Activated naive CD4-positive, alpha-beta T cell treated with anti-CD3 and anti-CD28 coated beads, Interleukin-2, amount 50 U/mL, for 24 hours (primary cell): ENCODE measurements around the gene XYLT2.
"Not testable (repeated sequence)": the region's sequence is repeated elsewhere in the genome, so short reads cannot be mapped to it uniquely, and the experiment has no call there.

Source experiments
- H3K27ac Mint-ChIP-seq: one replicate; pipeline ENCODE4 v1.8.0; 2021; ENCODE audit warnings: mild to moderate bottlenecking, mixed read lengths
- H3K27me3 Mint-ChIP-seq: one replicate; pipeline ENCODE4 v1.8.0; 2021; ENCODE audit warnings: mixed read lengths
- H3K36me3 Mint-ChIP-seq: one replicate; pipeline ENCODE4 v1.8.0; 2021; ENCODE audit warnings: mixed read lengths
- H3K4me1 Mint-ChIP-seq: one replicate; pipeline ENCODE4 v1.8.0; 2021; ENCODE audit warnings: mixed read lengths
- H3K4me3 Mint-ChIP-seq: one replicate; pipeline ENCODE4 v1.8.0; 2021; ENCODE audit warnings: mild to moderate bottlenecking, mixed read lengths
- H3K9me3 Mint-ChIP-seq: one replicate; pipeline ENCODE4 v1.8.0; 2021; ENCODE audit warnings: mixed read lengths

XYLT2 gene

DNA sequence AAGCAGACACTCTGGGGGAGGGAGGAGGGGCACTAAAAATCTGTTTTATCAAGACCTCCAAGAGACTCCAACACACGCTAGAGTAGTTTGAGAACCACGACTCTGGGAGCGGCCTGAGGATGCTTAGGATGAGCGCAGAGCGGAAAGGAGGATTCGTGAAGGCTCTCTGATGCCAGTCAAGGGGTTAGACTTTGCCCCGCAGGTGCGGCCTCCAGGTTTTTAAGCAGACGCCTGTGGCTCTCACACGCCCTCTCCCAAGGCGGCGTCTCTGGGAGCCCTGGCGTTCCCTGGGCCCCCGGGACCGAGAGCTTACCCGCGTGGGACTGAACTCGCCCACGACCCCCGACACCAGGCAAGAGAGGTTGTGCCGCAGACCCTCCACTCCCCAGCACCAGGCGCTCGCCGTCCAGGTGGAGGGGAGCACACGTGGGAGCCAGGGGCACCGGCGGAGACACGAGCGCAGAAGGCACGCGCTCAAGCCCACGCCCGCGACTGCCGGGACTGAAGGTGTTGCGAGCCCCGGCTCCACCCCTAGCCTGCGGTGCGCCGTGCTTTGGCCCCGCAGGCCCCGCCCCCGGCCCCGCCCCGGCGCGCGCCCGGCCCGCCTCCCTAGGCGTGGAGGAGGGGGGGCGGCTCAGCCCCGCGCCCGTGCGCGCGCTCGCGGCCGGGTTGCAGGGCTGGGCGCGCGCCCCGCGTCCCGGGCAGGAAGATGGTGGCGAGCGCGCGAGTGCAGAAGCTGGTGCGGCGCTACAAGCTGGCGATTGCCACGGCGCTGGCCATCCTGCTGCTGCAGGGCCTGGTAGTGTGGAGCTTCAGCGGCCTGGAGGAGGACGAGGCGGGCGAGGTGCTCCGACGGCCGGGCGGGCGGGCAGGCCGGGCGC is at the start of gene XYLT2:
XYLT2 (plus strand) TSS at position 695 of the 881 bp plus-strand sequence; CDS start at position 710, 15 bp downstream.
- peak within 1 kb of the TSS; percentile 97 for H3K27ac Mint-ChIP-seq
- H3K9me3 Mint-ChIP-seq, result no peaks in the 10 kb centered on the region
- no peaks in the 10 kb centered on the region for H3K36me3 Mint-ChIP-seq
- H3K4me3 Mint-ChIP-seq, result peak within 1 kb of the TSS; percentile 89
- H3K27me3 Mint-ChIP-seq, result no peaks in the 10 kb centered on the region
- H3K4me1 Mint-ChIP-seq, result peaks cover 41% of the 10 kb centered on the region

DNA sequence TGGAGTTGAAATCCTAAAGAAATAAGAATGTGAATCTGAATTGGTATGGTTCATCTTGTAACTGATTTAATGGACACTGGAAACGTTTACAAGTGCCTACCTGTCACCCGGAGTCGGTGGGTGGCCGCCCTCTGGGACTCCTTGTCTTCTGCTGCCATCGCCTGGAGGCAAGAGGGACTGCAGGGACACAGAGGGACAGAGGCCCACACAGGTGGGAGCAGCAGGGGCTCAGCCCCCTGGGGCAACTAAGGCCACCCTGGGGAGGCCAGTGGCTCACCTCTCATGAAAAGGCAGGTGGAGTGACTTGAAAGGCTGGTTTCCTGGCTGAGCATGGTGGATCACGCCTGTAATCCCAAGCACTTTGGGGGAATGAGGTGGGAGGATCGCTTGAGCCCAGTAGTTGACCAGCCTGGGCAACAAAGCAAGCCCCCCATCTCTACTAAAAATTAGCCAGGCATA is 48.5 kb upstream of the XYLT2 start:
- no peaks in the 10 kb centered on the region for H3K9me3 Mint-ChIP-seq

DNA sequence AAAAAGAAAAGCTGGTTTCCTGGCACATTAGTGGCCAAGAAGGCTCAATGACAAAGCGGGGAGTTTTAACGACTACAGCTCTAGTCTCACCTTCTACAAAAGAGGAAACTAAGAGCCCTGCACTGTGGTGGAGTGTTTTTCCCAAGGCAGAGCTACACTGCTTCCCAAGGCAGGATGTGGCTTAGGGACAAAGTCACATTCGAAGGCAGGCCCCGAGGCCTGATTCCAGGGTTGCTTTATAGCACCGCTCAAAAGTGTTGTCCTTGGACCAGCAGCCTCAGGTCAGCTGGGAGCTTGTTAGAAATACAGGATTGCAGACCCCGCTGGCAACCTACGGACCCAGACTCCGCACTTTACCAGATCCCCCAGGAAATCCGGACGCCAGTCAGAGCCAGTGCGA is 47.9 kb upstream of the XYLT2 start:
- Mint-ChIP-seq H3K4me3 (no peak overlapping the region), H3K27ac (no peak overlapping the region), H3K4me1 (no peaks in the 10 kb centered on the region), H3K27me3 (peaks cover 1% of the 10 kb centered on the region), H3K9me3 (no peaks in the 10 kb centered on the region), H3K36me3 (no peaks in the 10 kb centered on the region)

More for the DNA sequence above, 48.5 kb upstream of the XYLT2 start:
- Mint-ChIP-seq H3K4me1 (no peaks in the 10 kb centered on the region), H3K36me3 (no peaks in the 10 kb centered on the region), H3K4me3 (no peak overlapping the region), H3K27ac (no peak overlapping the region), H3K27me3 (peaks cover 1% of the 10 kb centered on the region)

DNA sequence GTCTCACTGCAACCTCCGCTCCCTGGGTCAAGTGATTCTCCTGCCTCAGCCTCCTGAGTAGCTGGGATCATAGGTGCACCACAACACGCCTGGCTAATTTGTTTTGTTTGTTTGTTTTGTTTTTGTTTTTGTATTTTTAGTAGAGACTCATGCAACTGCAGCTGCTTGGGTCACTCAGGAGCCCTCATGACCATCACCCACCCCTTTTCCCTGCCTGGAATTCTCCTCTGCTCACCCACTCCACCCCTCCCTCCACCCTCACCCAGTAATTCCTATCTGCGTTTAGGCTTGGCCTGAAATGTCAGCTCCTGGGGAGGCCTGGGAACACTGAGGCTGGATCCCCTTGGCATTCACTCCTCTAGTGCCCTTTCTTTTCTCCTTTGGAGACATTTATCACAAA is 46.1 kb upstream of the XYLT2 start:
- H3K9me3 Mint-ChIP-seq, result no peaks in the 10 kb centered on the region
- H3K4me3 Mint-ChIP-seq, result no peak overlapping the region
- peaks cover 1% of the 10 kb centered on the region for H3K27me3 Mint-ChIP-seq
- no peaks in the 10 kb centered on the region for H3K36me3 Mint-ChIP-seq
- no peak overlapping the region for H3K27ac Mint-ChIP-seq
- H3K4me1 Mint-ChIP-seq, result no peaks in the 10 kb centered on the region

DNA sequence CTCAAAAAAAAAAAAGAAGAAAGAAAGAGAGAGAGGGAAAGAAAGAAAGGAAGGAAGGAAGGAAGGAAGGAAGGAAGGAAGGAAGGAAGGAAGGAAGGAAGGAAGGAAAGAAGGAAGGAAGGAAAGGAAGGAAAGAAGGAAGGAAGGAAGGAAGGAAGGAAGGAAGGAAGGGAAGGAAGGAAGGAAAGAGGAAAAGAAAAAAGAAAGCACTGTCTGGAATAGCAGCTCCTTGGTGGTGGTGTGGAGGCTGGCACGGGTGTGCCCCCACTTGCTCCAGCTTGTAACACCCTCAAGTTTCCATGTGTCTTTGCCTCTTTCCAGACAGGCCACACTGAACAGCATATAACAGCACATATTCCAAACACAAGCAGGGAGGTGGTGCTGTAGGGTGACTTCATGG is 45.1 kb upstream of the XYLT2 start:
- H3K36me3 Mint-ChIP-seq, H3K27me3 Mint-ChIP-seq, H3K4me3 Mint-ChIP-seq, H3K27ac Mint-ChIP-seq, H3K9me3 Mint-ChIP-seq, H3K4me1 Mint-ChIP-seq: not testable (repeated sequence)

DNA sequence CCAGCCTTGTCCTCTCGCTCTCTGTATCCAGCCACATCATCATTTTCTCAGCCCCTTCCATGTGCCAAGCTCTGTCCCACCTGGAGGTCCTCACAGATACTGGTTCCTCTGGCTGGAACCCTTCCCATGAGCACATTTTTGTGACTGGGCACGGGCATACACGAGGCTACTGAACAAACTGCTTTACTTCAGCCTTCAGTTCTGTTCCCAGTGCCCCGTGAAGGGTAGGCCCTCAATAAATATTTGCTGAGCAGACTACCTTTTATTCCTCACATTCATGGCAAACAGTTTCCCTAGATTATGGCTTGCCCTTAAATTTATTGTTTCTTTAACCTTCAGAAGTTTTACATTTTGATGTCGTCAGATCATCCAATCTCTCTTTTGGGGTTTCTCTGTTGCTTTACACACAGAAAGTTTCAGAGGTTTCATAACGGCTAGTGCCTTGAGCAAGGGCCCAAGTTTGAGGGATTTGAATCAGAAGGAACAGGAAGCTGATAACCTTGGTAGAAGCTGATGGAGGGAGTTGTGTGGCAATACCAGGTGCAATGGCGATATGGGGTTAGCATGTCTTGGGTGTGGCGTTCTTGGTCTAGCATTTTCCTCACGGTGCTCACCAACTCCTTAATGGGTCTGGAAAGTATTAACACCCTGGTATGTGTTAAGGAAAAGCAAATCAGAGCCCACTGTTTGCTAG is 43.9 kb upstream of the XYLT2 start:
- Mint-ChIP-seq H3K27me3 (peaks cover 3% of the 10 kb centered on the region), H3K9me3 (no peaks in the 10 kb centered on the region), H3K27ac (no peak overlapping the region), H3K4me1 (no peaks in the 10 kb centered on the region), H3K4me3 (no peak overlapping the region), H3K36me3 (no peaks in the 10 kb centered on the region)

DNA sequence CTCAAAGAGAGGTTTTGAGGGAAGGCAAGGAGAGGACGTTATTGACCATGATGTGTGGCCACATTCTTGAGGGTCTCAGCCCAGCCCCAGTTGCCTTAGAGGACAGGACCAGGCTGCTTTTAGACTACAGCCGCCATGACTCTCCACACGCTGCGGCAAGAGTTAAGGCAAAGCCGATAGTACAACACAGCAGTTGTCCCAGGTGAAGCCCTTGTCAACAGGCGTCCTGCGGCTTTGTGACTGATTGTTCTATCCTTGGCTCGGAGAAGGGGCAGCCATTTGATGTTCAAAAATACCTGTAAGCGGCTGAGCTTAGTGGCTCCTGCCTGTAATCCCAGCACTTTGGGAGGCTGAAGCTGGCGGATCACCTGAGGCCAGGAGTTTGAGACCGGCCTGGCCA is 42.9 kb upstream of the XYLT2 start:
- no peaks in the 10 kb centered on the region for H3K36me3 Mint-ChIP-seq
- H3K9me3 Mint-ChIP-seq, result no peaks in the 10 kb centered on the region
- no peak overlapping the region for H3K27ac Mint-ChIP-seq
- H3K4me3 Mint-ChIP-seq, result no peak overlapping the region
- H3K27me3 Mint-ChIP-seq, result peaks cover 2% of the 10 kb centered on the region
- H3K4me1 Mint-ChIP-seq, result no peaks in the 10 kb centered on the region

DNA sequence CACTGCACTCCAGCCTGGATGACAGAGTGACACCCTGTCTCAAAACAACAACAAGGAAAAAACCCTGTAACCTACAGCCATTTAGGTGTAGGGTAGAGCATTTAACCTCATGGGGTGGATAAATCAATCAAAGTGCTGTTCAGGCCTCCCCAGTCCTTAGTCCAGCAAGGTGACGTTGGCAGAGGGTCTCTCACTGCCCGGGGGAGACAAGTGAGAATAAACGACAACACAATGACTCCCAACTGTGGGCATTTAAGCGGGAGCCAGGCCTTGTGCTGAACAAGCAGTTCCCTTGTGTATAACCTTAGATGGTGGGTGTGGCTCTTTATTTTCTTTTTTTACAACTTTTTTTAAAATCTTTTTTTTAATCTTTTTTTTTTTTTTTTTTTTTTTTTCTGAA is 42.3 kb upstream of the XYLT2 start:
- no peaks in the 10 kb centered on the region for H3K36me3 Mint-ChIP-seq
- H3K9me3 Mint-ChIP-seq, result no peaks in the 10 kb centered on the region
- no peaks in the 10 kb centered on the region for H3K4me1 Mint-ChIP-seq
- H3K27ac Mint-ChIP-seq, result no peak overlapping the region
- peaks cover 2% of the 10 kb centered on the region for H3K27me3 Mint-ChIP-seq
- no peak overlapping the region for H3K4me3 Mint-ChIP-seq

DNA sequence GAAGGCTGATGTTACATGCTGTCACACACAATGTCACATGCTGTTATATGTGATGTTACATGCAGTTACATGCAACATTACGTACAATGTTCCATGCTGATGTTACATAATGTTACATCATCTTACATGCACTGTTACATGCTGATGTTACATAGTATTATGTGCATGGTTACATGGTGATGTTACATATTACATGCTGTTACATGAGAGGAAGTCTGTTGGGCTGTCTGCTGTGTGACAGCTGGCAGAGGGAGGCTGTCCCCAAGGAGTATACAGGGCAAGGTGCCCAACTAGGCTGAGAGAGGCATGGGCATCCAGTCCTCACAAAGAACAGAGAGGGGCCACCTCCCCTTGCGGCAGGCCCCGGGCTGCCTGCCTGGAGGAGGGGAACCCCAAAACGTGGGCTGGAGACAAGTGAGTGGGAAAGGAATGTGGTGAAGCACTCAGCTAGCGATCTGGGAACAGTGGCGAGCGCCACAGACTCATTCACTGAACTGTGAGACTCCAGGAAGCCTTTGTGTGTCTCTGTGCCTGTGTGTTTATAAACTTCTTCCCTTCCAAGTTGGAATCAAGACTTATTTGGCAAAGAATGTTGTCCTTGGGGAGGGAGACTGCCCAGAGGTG is 41.0 kb upstream of the XYLT2 start:
- Mint-ChIP-seq H3K4me1 (no peaks in the 10 kb centered on the region), H3K27me3 (peaks cover 2% of the 10 kb centered on the region), H3K9me3 (no peaks in the 10 kb centered on the region), H3K4me3 (no peak overlapping the region), H3K27ac (no peak overlapping the region), H3K36me3 (no peaks in the 10 kb centered on the region)

DNA sequence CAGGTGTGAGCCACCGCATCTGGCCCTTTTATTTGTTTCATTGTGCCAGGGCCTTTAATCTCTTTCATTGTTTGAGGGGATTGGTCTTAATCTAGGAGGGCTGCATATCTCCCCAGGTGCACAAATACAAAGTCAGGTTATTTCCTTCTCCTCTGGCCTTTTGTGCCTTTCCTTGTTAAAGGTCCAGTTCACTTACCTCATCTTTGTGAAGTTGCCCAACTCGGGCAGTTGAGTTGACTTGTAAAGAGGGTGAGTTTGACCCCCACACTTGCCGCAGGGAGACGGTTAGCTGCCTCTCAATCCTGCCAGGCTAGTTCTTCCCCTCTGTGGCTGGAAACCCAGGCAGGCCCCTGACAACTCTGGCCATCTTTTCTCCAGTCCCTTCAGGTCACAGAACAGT is 38.3 kb upstream of the XYLT2 start:
- no peak overlapping the region for H3K4me3 Mint-ChIP-seq
- H3K9me3 Mint-ChIP-seq, result no peaks in the 10 kb centered on the region
- no peaks in the 10 kb centered on the region for H3K36me3 Mint-ChIP-seq
- no peaks in the 10 kb centered on the region for H3K4me1 Mint-ChIP-seq
- H3K27ac Mint-ChIP-seq, result no peak overlapping the region
- H3K27me3 Mint-ChIP-seq, result peaks cover 2% of the 10 kb centered on the region

DNA sequence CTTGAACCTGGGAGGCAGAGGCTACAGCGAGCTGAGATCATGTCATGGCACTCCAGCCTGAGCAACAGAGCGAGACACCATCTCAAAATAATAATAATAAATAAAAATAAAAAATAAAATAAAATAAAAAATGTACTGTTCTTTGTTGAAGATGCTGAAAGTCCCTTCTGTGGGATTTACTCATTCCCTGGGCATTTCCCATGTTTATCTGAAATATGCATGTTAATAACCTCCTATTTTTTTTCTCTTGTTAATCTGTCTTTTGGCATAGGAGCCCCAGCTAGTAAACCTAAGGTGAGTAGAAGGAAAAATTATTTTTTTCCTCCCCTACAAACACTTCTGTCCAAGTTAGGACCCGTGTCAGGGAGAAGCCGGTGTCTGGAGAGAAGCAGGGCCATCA is 37.3 kb upstream of the XYLT2 start:
- no peaks in the 10 kb centered on the region for H3K36me3 Mint-ChIP-seq
- no peak overlapping the region for H3K4me3 Mint-ChIP-seq
- peaks cover 5% of the 10 kb centered on the region for H3K27me3 Mint-ChIP-seq
- H3K27ac Mint-ChIP-seq, result no peak overlapping the region
- H3K9me3 Mint-ChIP-seq, result no peaks in the 10 kb centered on the region
- H3K4me1 Mint-ChIP-seq, result no peaks in the 10 kb centered on the region

DNA sequence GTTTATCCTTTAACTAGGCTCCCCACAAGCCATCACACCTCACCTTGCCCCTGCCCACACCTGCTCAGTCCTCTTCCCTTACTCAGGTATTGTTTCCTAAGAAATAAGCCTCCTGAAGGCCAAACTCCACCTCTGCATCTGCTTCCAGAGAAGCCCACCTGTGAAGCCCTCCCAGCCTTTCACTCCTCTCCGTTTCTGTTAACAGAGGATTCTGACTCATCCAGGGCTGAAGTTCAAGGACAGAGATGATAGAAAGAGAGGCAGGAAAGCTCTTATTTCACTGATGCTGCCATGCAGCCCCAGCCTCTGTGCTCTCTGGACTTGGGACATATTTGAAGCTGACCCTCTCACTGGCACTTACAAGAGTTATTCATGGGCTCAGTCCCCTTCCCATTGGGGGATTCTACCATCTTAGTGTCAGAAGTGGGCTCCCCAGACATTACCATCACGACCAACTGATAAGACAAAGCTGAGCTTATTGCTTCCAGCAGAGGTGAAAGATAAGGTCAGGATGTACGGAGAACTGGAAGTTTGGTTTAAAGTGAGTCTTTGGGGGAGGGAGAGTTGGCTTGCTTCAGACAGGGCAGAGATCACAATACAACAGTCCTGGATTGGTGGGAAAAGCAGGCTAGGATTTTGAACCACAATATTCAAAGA is 35.3 kb upstream of the XYLT2 start:
- no peak overlapping the region for H3K27ac Mint-ChIP-seq
- no peaks in the 10 kb centered on the region for H3K9me3 Mint-ChIP-seq
- H3K36me3 Mint-ChIP-seq, result no peaks in the 10 kb centered on the region
- H3K4me3 Mint-ChIP-seq, result no peak overlapping the region
- no peaks in the 10 kb centered on the region for H3K4me1 Mint-ChIP-seq
- peaks cover 4% of the 10 kb centered on the region for H3K27me3 Mint-ChIP-seq

DNA sequence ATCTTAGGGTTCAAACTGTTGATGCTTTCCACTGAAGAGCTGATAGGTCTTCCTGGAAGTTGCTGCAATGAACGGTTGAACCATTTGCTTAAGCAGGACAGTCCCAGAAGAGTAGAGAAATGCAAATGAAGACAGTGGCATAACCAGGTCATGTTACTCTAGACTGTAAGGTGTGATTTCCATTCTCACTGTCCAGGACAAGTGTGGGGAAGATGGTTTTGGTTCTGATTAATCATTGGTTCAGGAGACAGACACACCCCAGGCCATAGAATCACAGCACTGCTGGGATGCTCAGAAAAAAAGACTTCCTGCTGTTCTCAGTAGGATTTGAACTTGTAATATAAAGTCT is 34.8 kb upstream of the XYLT2 start:
- no peaks in the 10 kb centered on the region for H3K4me1 Mint-ChIP-seq

DNA sequence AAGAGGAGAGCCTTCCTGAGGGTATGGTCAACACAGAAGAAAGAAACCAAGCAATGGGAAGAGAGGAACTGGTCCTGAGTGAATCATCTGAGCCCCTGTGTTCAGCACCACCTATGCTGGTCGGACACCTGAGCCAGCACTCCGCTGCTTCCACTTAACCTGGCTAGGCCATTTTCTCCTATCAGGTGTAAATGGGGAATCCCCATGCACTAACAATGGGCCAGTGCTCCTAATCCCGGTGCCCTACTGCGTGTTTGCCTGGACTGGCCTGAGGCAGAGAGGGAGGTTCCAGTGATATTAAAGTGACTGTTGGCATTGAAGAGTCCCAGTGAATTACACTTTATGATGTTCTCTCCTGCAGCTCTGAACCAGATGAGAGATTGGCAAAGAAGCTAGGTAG is 34.4 kb upstream of the XYLT2 start:
- no peak overlapping the region for H3K27ac Mint-ChIP-seq
- peaks cover 4% of the 10 kb centered on the region for H3K27me3 Mint-ChIP-seq
- H3K4me1 Mint-ChIP-seq, result no peaks in the 10 kb centered on the region
- H3K9me3 Mint-ChIP-seq, result no peaks in the 10 kb centered on the region
- H3K36me3 Mint-ChIP-seq, result no peaks in the 10 kb centered on the region
- H3K4me3 Mint-ChIP-seq, result no peak overlapping the region

More for the DNA sequence above, 34.8 kb upstream of the XYLT2 start:
- no peak overlapping the region for H3K4me3 Mint-ChIP-seq
- no peaks in the 10 kb centered on the region for H3K36me3 Mint-ChIP-seq
- H3K27ac Mint-ChIP-seq, result no peak overlapping the region
- H3K9me3 Mint-ChIP-seq, result no peaks in the 10 kb centered on the region
- peaks cover 4% of the 10 kb centered on the region for H3K27me3 Mint-ChIP-seq

DNA sequence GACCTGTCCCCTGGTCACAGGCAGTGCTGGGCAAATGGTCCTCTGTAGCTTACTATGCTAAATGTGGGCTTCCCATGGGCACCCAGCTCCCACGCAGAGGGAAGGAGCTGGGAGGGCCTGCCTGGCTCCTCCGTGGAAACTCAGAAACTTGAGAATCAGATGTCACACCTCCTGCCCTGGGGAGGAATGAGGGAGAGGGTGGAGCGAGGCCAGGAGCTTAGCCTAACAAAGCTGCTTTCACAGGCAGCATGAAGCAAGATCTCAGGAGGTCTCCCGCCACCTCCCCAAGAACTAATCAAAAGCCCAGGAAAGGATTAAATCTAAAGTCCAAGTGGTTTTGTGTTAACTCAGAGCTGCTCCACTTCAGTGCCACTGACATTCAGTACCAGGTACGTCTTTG is 33.6 kb upstream of the XYLT2 start:
- peaks cover 4% of the 10 kb centered on the region for H3K27me3 Mint-ChIP-seq
- no peaks in the 10 kb centered on the region for H3K4me1 Mint-ChIP-seq
- H3K27ac Mint-ChIP-seq, result no peak overlapping the region
- no peak overlapping the region for H3K4me3 Mint-ChIP-seq
- H3K9me3 Mint-ChIP-seq, result no peaks in the 10 kb centered on the region
- H3K36me3 Mint-ChIP-seq, result no peaks in the 10 kb centered on the region
